ENCODE results near the gene NCOA7. TPM values are rescaled to one million over a fixed set of nuclear protein-coding genes. Genes with fewer than 3 reads are reported as not detected.

NCOA7 gene
- total and polyA plus RNA-seq, 9 of the 15 experiments (the other 6 are each of a cell fraction or from before 2014, with no cell fraction given), result 5.8 to 14.6 (median 9.3) TPM

DNA sequence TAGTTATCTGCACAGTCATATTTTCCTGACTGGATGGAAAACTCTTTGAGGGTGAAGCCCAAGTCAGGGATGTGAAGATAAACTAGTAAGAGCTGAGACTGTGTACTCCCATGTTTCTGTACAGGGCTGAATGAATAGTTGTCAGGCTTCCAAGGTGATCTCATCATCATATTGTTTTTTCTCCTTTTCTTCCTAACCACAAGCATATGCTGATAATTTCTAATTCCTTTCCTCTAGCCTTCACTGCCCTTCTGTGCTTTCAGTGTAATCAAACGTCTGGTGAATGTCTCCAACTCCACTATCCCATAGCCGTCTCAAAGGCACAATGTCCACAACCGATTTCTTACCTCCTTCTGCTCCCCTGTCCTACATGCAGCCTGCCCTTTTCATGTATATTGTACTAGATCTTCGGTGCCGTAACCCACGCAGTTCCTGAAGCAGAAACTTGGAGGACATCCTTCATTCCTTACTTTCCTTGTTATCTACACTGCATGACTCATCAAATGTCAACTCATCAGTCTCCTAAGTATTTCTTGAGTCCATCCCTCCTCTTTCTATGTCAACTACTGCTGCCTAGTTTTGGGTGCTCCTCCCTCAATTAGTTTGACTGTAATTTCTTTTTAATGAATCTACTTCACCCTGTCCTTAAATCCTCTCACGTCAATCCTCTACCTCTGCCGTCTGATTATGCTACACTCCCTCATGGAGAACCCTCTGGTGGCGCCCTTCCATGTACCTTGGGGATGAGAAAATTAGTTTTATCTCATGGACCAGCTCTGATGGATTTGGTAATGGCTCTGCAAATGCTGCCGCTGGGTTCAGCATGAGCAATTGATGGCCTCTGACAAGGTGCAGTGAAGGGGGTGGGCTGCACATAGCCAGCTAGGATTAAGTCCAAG, 21.9 kb downstream of the NCOA7 start (continued):
- TF ChIP-seq ZBTB26 (CRISPR knock-in tag; IDR thresholded peaks at IDR 0.05), result no peak
- TF ChIP-seq MYBL2 (IDR thresholded peaks at IDR 0.05; ENCODE audit: low read depth), result no peak
- TF ChIP-seq MYBL2 (CRISPR knock-in tag; IDR thresholded peaks at IDR 0.05; ENCODE audit: borderline replicate concordance), result no peak
- TF ChIP-seq ZBTB1 (CRISPR knock-in tag; IDR thresholded peaks at IDR 0.05; ENCODE audit: borderline replicate concordance, low read depth), result no peak
- TF ChIP-seq ZFP30 (CRISPR knock-in tag; IDR thresholded peaks at IDR 0.05; ENCODE audit: borderline replicate concordance), result no peak
- TF ChIP-seq ZNF77 (CRISPR knock-in tag; IDR thresholded peaks at IDR 0.05), result no peak
- TF ChIP-seq, protein P1, sequence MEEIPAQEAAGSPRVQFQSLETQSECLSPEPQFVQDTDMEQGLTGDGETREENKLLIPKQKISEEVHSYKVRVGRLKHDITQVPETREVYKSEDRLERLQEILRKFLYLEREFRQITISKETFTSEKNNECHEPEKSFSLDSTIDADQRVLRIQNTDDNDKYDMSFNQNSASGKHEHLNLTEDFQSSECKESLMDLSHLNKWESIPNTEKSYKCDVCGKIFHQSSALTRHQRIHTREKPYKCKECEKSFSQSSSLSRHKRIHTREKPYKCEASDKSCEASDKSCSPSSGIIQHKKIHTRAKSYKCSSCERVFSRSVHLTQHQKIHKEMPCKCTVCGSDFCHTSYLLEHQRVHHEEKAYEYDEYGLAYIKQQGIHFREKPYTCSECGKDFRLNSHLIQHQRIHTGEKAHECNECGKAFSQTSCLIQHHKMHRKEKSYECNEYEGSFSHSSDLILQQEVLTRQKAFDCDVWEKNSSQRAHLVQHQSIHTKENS (CRISPR knock-in tag; IDR thresholded peaks at IDR 0.05), result no peak
- TF ChIP-seq ZNF140 (CRISPR knock-in tag; IDR thresholded peaks at IDR 0.05), result no peak
- TF ChIP-seq ZBTB43 (CRISPR knock-in tag; IDR thresholded peaks at IDR 0.05), result no peak
- TF ChIP-seq ZNF584 (CRISPR knock-in tag; IDR thresholded peaks at IDR 0.05; ENCODE audit: low read depth), result no peak
- no peak for TF ChIP-seq NR2C1 (IDR thresholded peaks at IDR 0.05)
- no peak for TF ChIP-seq NR2C1 (tag; IDR thresholded peaks at IDR 0.05)
- peak; percentile 24 for TF ChIP-seq CCNT2 (IDR thresholded peaks at IDR 0.05; ENCODE audit: borderline replicate concordance, extremely low read depth, insufficient read length, low read depth, low read length)
- no peak for TF ChIP-seq ZBTB11 (CRISPR knock-in tag; IDR thresholded peaks at IDR 0.05)
- TF ChIP-seq LARP7 (IDR thresholded peaks at IDR 0.05), result no peak
- no peak for TF ChIP-seq SAFB (IDR thresholded peaks at IDR 0.05; ENCODE audit: borderline replicate concordance, low read depth, low read length)
- TF ChIP-seq TFAP4 (CRISPR knock-in tag; IDR thresholded peaks at IDR 0.05; ENCODE audit: borderline replicate concordance), result no peak
- TF ChIP-seq HMGN3 (IDR thresholded peaks at IDR 0.05; ENCODE audit: borderline replicate concordance, extremely low read depth, insufficient read length, low read depth, low read length), result no peak
